Measurements from ENCODE around the gene CST8.

CST8 gene

GRCh38 chr20:23526850-23527249 is 35.9 kb downstream of the CST8 start:
- DNase-seq, result no peak

DNA sequence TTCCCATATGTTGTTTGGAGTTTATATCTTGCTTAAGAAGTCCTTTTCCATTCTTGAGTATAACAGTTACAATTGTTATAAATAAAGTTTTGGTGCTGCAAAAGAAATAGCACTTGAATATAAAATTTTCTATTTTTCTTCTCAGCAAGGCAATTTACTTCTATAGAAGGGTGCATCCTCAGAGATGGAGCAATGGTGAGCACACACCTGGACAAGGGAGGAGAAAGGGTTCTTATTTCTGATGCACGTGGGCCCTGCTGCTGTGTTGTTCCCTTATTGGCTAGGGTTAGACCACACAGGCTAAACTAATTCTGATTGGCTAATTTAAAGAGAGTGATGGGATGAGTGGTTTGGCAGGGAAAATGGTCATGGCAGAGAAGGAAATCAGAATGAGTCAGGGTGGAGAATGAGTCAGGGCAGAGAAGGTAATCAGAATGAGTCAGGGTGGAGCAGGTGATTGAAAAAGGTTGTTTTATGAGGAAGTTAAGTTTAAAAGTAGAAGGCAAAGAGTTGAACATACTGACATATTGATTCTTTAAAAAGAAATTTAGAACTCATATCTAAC is 38.0 kb downstream of the CST8 start:
- no peak for DNase-seq

GRCh38 chr20:23530937-23531567 is 40.1 kb downstream of the CST8 start:
- DNase-seq, result no peak

- DNase-seq, result no peak
These were observed 41.6 kb downstream of the CST8 start for GRCh38 chr20:23532533-23532932.

GRCh38 chr20:23533161-23533560 is 42.2 kb downstream of the CST8 start:
- no peak for DNase-seq

- no peak for DNase-seq
These were observed 44.1 kb downstream of the CST8 start for GRCh38 chr20:23534801-23535593.

DNA sequence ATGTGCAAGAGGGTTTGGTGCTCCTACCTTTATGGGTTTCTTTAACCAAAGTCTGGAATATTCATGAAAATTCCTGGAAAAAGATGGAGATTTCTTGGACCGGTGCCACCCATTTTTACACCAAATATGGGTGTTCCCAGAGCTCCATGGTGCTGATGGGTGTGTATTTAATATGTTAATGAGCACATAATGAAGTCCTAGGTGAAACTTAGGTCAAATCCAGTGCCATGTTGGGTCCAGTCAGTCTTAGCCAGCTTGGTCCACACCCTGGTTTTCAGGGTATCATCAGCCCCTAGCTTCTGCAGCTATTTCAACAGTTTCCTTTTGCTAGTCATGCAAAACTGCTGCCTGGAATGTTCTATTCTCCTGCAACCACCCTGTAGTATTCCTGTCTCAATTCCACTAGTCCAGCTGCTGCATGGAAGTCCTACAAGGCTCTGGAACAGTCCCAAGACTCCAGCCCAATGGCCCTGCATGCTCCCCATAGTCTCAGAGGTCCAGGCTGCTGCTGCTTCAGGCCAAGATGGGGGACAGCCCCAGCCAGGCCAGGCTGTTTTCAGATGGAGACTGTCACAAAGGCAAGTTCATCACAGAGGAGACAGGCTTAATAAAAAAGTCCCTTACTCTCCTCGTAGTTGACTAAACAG is 45.5 kb downstream of the CST8 start:
- DNase-seq, result no peak

GRCh38 chr20:23537030-23537429 is 46.1 kb downstream of the CST8 start:
- no peak for DNase-seq

DNA sequence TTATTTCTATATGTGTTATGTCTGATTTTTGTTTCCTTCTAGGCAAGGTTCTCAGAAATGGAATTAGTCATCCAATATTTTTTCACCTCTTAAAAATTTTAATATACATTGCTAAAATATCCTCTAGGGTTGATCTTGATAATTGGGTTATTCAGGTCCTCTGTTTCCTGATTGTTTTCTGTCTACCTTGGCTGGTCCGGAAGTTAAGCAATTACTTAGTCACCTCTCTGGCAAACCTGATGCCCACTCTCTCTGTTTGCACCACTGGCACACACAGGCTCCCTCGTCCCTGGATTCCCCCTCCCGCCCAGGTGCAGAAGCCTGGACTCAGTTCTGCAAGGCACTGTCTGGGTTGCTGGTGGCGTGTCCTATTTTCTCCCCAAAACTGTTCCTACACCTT is 49.7 kb downstream of the CST8 start:
- no peak for DNase-seq

- no peak for DNase-seq
These were observed 50.4 kb downstream of the CST8 start for GRCh38 chr20:23541330-23541729.

DNA sequence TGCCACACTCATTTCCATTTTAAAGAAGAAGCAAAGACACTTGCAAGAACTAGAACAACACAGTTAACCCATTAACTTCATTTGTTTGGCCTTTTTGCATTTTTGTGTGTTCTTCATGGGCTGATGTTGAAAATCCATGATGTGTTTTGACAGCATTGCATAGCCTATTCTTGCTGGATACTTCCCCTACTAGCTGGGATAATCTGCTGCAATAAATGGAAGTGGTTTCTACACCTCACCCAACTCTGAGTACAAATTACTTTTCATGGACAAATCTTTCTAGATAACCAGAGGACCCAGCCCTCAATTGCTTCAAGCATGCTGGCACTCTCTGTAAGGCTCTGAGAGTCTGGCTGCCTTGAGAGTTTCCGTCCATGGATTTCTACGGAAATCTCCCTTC is 50.9 kb downstream of the CST8 start:
- no peak for DNase-seq

DNA sequence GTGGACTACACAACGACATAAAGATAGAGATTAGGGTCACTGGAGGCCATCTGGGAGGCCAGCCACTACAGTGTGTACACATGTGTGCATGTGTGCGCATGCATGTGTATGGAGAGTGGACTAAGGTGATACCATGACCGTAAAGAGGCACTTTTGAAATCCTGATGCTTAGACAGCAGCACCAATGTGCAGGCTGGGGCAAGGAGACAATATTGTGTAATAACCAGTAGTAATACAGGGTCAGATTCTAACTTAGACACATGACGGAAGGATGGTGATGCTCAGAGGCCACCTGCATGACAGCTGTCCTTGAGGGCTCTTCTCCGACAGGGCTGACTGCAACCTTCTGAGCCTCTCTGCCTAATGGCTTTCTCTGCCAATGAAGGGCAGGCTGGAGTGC is 51.9 kb downstream of the CST8 start:
- DNase-seq, result no peak

DNA sequence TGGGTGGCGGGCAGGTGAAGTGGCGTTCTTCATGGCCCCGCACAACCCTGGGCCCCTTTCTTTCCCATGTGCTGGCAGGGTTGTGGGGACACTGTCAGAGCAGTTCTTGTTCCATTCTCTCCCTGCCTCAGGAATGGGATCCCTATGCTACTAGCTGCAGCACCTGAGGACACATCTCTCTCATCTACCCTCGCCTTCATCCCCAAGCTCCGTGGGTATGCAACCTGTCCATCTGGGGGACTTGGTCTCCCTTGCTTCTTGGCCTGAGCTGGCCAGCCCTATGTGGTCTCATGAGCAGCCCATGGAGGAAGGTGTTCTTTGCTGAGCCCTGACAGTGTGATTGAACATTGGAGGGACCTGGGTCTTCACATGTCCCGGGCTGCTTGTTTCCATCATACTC is 53.2 kb downstream of the CST8 start:
- no peak for DNase-seq

All from activated CD4-positive, alpha-beta T cell treated with anti-CD3 and anti-CD28 coated beads, Interleukin-2, amount 50 U/mL, for 48 hours (primary cell).